ENCODE results near the gene NUMB.

The NUMB gene

DNA sequence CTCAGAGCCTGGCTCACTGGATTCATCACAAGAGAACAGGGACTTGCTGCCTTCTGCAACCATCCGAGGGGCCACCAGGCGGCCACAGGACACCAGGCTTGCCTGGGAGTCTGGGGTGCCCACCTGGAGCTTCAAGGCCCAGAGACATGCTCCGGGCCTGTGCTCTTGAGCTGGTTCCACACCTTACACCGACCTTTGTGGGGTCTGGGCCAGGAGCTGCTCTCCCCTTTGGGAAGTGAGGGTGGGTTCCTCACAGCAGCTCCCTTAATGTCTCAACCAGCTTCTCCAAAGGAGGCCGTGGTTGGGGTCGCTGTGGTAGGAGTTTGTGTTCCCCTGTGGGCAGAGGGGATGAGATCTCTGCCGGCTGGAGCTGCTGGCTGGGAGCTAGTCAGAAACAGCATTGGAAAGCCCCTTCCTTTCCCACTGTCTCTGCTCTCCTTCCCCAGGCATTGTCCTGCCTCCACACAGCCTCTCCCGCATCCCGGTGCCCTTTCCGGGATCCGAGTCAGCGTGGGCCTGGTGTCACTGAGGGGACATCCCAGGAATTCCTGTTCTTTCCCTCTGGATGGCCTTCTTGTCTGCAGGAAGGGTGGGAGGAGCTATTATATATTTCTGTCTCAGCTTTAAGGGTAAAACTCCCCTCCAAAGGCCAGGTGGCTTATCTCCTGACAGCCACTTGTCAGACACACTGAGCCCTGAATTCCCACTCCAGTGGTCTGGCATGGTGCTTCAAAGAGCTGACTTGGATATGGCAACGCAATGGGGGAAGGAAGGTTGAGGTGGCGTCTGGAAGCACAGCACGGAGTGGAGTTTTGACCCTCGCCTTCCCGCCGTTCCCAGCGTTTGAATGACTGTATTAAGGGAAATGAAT is 226.1 kb downstream of the NUMB start:
- DNase-seq (ENCODE audit: low spot score) = peak; percentile 54

DNA sequence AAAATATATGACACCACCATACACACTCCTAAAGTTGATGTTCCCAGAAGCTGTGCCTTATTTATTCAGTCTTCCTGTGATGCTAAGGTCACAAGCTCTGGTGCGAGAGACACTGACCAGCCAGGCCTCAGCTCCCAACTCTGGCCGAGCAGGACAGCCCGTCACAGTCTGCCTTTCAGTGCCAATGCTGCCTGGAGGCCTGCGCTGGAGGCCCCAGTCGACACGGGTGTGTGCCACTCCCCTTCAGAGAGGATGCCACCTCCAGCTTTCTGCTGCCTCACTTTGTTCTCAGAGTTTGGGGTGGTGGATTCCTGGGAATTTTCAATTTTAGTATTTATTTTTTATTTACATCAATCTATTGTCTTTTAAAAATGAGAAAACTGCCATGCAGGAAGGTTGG is 228.3 kb downstream of the NUMB start:
- no peak for DNase-seq (ENCODE audit: low spot score)

DNA sequence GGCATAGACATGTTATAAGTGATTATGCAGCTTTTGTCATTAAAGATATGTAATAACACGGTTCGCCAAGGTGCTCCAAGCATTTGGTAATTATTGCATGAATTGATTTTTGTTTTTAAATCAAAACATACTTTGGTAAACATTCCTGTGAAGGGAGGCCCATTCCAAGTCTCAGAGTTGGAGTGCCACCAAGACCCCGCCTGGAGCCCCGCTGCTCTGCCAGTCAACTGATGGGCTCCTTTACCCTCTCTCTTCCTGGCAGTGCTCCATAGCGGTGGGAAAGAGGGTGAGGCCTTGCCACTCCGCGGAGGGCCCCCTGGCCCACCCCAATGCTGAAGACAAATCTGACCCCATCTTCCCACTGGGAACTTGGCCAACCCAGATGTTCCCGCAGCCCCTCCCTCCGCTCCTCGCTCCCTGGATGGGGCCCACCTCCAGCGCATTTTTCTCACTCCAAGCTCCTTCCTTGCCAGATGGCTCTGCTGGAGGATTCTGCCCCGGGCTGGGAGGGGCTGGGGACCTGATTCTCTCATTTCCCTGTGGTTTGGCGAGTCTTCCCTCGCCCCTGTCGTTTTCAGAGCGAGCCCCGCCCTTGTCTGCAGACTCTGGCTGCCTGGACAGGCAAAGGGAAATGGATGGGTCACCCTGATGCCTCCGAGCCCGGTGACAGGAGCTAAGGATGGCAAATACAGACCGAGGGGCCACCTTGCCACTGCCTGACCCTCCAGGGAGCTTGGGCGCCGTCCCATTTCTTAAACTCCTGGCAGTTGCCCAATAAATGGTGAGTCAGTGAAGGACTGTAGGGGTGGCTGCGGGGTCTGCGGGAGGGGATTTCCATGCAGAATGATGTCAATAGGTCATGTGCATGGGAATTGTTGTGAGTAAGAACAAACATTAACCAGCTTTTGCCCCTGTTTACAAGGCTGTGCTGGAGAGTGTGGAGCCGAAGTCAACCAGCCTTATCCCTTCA is 230.2 kb downstream of the NUMB start:
- peak; percentile 48 for DNase-seq (ENCODE audit: low spot score)

DNA sequence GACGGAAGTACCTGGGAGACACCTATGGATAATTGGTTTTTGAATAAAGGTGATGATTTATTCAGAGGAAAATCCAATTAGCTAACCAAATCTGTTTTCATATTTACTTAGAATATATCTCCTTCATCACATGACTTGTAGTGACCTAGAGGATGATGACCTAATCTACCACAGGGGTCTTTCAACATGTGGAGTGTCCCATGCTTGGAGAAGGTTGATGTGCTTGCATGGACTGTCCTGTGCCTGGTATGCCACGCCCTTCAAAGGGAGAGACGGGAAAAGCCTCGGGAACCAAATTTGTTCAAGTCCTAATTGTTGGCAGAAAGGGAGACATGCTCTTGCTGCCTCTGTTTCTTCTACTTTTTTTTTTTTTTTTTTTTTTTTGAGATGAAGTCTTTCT is 232.8 kb downstream of the NUMB start:
- no peak for DNase-seq (ENCODE audit: low spot score)
